HepG2 (cell line): Measurements from ENCODE around the gene ABT1. TPM values are rescaled to one million over a fixed set of nuclear protein-coding genes. Genes with fewer than 3 reads are reported as not detected.

Experiments used
- MIER2 ChIP-seq: IDR thresholded peaks from 2 replicates; pipeline ENCODE4 v1.6.1; 2016; ENCODE audit warnings: missing biosample characterization, missing genetic modification reagents
- REL ChIP-seq: sonication (generic); formaldehyde crosslinking; conservative IDR thresholded peaks from 2 replicates; pipeline ENCODE4 v1.8.0; 2022; ENCODE audit warnings: mild to moderate bottlenecking, missing genetic modification reagents, moderate library complexity
- ZNF333 ChIP-seq: sonication (generic); formaldehyde crosslinking; IDR thresholded peaks from 2 replicates; pipeline ENCODE4 v1.4.0; 2020; ENCODE audit warnings: mild to moderate bottlenecking, missing genetic modification reagents, borderline replicate concordance
- polyA plus RNA-seq, 8 experiments: library from polyadenylated mRNA; depleted of rRNA in 3 of 8; stranded (reverse) in 7 of 8; unstranded in 1 of 8; fragments of >200 nt; fragmentation: Illumina TruSeq in 4 of 8; extraction: Trizol in 4 of 8; gene quantifications; 2 replicates each; pipeline versions ENCODE4 v1.2.1 to v1.2.3, GENCODE V29; 2011 to 2016; ENCODE audit warnings: low read depth in 4 of 8, missing spikeins in 1 of 8, mixed read lengths in 1 of 8; ENCODE audit not compliant: insufficient read depth in 1 of 8
- total RNA-seq, 5 experiments: library from RNA; depleted of rRNA; stranded (reverse); fragments of >200 nt; fragmentation: Illumina TruSeq; extraction: Trizol; gene quantifications; 2 replicates each; pipeline ENCODE4 v1.2.3, GENCODE V29; 2016; ENCODE audit warnings: low read depth in 1 of 5
- TF ChIP-seq, protein P1 (sequence below): sonication (generic); formaldehyde crosslinking; IDR thresholded peaks from 2 replicates; pipeline ENCODE4 v1.4.0; 2020; ENCODE audit warnings: mild to moderate bottlenecking, missing genetic modification reagents
- TF ChIP-seq, protein P2 (sequence below): sonication (generic); formaldehyde crosslinking; IDR thresholded peaks from 2 replicates; pipeline ENCODE4 v1.5.0; 2020; ENCODE audit warnings: mild to moderate bottlenecking, missing genetic modification reagents, borderline replicate concordance
- TF ChIP-seq, protein P3 (sequence below): sonication (generic); formaldehyde crosslinking; IDR thresholded peaks from 2 replicates; pipeline ENCODE4 v1.4.0; 2020; ENCODE audit warnings: missing genetic modification reagents
- TF ChIP-seq, protein P4 (sequence below): sonication (generic); formaldehyde crosslinking; IDR thresholded peaks from 2 replicates; pipeline ENCODE4 v1.4.0; 2020; ENCODE audit warnings: missing genetic modification reagents
- TF ChIP-seq, protein P5 (sequence below), 2 experiments: sonication (generic) in 1 of 2; formaldehyde crosslinking in 1 of 2; IDR thresholded peaks; 2 replicates each; pipeline versions ENCODE4 v1.4.0 to v1.6.1; 2016 to 2020; ENCODE audit warnings: borderline replicate concordance in 1 of 2, low read depth in 1 of 2, mild to moderate bottlenecking in 1 of 2, missing genetic modification reagents in 1 of 2

ABT1 gene
- total and polyA plus RNA-seq, 2 of the 13 experiments (the other 11 are each of a cell fraction or from before 2014, with no cell fraction given) = 38.4 TPM

DNA sequence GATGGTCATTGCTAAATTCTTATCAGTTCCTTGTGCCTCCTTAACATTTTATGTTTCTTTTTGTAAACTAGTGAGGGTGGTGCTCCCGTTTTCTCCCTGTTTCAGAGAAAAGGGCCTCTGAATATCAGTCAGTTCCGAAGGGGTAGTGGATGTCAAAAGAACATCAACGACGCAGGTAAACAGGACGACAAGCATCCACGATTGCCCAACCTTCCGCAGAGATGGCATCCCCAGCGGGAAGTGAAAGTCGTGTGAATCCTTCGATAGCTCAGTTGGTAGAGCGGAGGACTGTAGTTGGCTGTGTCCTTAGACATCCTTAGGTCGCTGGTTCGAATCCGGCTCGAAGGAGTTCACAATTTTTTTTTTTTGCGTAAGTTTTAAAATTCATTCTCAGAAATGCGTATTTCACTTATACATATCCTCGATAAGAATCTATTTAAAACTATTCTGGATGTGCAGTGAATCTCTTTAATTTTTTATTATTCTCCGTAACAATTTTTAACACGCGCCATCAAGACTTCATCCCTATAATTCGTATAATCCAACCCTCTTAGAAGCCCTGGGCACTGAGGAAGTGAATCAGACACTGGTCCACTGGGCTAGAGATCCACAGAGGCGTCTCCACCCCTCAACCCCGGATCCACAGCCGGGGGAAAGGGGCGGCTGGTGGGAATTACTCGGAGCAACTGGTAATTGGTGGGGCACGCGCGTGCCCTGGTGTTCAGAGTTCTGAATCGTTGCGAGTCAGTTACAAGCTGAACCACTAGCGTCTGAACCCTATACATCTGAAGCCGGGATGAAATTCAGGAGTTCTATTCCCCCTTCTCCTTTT is 27.9 kb upstream of the ABT1 start (continued):
- TF ChIP-seq, protein P1, sequence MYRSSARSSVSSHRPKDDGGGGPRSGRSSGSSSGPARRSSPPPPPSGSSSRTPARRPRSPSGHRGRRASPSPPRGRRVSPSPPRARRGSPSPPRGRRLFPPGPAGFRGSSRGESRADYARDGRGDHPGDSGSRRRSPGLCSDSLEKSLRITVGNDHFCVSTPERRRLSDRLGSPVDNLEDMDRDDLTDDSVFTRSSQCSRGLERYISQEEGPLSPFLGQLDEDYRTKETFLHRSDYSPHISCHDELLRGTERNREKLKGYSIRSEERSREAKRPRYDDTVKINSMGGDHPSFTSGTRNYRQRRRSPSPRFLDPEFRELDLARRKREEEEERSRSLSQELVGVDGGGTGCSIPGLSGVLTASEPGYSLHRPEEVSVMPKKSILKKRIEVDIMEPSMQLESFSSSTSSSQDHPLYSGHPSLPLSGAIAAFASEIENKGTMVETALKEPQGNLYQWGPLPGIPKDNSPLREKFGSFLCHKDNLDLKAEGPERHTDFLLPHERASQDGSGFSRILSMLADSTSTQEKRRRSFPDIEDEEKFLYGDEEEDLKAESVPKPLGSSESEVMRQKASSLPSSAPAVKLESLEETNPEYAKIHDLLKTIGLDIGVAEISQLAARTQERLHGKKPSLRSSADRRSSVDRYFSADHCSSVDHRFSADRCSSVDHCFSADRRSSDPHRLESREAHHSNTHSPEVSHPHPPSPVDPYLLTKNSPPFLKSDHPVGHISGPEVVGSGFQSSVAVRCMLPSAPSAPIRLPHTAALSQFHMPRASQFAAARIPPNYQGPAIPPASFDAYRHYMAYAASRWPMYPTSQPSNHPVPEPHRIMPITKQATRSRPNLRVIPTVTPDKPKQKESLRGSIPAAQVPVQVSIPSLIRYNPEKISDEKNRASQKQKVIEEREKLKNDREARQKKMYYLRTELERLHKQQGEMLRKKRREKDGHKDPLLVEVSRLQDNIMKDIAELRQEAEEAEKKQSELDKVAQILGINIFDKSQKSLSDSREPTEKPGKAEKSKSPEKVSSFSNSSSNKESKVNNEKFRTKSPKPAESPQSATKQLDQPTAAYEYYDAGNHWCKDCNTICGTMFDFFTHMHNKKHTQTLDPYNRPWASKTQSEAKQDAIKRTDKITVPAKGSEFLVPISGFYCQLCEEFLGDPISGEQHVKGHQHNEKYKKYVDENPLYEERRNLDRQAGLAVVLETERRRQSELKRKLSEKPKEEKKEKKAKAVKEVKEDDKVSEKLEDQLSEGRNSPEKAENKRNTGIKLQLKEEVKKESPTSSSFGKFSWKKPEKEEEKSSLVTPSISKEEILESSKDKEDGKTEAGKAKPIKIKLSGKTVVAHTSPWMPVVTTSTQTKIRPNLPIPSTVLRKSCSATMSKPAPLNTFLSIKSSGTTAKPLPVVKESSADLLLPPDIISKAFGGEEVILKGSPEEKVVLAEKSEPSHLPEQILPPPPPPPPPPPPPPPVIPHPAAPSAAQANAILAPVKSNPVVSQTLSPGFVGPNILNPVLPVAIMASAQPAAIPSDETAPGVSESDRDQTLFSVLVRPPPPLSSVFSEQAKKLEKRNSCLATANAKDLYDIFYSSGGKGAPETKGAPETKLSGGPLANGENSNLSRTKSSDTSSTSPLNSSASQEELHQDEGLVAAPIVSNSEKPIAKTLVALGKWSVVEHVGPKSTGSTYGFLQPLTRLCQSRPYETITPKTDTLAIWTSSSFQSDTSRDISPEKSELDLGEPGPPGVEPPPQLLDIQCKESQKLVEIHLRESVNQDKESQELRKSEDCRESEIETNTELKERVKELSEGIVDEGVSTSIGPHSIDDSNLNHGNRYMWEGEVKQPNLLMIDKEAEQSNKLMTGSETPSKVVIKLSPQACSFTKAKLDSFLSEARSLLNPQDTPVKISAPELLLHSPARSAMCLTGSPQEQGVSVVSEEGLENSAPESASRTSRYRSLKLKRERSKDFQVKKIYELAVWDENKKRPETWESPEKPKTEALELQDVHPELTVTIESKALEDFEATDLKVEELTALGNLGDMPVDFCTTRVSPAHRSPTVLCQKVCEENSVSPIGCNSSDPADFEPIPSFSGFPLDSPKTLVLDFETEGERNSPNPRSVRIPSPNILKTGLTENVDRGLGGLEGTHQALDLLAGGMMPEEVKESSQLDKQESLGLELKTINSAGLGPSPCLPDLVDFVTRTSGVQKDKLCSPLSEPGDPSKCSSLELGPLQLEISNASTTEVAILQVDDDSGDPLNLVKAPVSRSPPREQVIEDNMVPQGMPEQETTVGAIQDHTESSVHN (CRISPR knock-in tag) = no peak
- TF ChIP-seq, protein P2, sequence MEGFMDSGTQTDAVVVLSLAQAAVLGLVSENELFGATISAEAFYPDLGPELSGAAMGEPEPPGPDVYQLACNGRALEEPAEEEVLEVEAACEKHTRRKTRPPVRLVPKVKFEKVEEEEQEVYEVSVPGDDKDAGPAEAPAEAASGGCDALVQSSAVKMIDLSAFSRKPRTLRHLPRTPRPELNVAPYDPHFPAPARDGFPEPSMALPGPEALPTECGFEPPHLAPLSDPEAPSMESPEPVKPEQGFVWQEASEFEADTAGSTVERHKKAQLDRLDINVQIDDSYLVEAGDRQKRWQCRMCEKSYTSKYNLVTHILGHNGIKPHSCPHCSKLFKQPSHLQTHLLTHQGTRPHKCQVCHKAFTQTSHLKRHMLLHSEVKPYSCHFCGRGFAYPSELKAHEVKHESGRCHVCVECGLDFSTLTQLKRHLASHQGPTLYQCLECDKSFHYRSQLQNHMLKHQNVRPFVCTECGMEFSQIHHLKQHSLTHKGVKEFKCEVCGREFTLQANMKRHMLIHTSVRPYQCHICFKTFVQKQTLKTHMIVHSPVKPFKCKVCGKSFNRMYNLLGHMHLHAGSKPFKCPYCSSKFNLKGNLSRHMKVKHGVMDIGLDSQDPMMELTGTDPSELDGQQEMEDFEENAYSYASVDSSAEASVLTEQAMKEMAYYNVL (CRISPR knock-in tag) = 0 out of 2 replicates have a peak, but pooled peaks have one; percentile 74
- no peak for TF ChIP-seq REL (CRISPR knock-in tag)
- peak; percentile 40; the same call in 1 of the 2 replicates for TF ChIP-seq ZNF333
- TF ChIP-seq, protein P3, sequence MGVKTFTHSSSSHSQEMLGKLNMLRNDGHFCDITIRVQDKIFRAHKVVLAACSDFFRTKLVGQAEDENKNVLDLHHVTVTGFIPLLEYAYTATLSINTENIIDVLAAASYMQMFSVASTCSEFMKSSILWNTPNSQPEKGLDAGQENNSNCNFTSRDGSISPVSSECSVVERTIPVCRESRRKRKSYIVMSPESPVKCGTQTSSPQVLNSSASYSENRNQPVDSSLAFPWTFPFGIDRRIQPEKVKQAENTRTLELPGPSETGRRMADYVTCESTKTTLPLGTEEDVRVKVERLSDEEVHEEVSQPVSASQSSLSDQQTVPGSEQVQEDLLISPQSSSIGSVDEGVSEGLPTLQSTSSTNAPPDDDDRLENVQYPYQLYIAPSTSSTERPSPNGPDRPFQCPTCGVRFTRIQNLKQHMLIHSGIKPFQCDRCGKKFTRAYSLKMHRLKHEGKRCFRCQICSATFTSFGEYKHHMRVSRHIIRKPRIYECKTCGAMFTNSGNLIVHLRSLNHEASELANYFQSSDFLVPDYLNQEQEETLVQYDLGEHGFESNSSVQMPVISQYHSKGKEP = peak; percentile 83; the same call in 1 of the 2 replicates
- peak; percentile 68 for TF ChIP-seq MIER2
- TF ChIP-seq, protein P4, sequence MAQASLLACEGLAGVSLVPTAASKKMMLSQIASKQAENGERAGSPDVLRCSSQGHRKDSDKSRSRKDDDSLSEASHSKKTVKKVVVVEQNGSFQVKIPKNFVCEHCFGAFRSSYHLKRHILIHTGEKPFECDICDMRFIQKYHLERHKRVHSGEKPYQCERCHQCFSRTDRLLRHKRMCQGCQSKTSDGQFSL = no peak
- TF ChIP-seq, protein P5, sequence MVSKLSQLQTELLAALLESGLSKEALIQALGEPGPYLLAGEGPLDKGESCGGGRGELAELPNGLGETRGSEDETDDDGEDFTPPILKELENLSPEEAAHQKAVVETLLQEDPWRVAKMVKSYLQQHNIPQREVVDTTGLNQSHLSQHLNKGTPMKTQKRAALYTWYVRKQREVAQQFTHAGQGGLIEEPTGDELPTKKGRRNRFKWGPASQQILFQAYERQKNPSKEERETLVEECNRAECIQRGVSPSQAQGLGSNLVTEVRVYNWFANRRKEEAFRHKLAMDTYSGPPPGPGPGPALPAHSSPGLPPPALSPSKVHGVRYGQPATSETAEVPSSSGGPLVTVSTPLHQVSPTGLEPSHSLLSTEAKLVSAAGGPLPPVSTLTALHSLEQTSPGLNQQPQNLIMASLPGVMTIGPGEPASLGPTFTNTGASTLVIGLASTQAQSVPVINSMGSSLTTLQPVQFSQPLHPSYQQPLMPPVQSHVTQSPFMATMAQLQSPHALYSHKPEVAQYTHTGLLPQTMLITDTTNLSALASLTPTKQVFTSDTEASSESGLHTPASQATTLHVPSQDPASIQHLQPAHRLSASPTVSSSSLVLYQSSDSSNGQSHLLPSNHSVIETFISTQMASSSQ (IDR thresholded peaks at IDR 0.05; ENCODE audit: low read depth) = 0 out of 2 replicates have a peak, but pooled peaks have one; percentile 34
- TF ChIP-seq, protein P5 (CRISPR knock-in tag; IDR thresholded peaks at IDR 0.05; ENCODE audit: borderline replicate concordance) = no peak
